GM19467 (cell line): Measurements from ENCODE around the gene FAM117B.
A peak's percentile ranks its signal among the peaks of the same experiment; 100 is the strongest.
"Not testable (repeated sequence)": the region's sequence is repeated elsewhere in the genome, so short reads cannot be mapped to it uniquely, and the experiment has no call there.

Experiments
- ATAC-seq: cut with Tn5 transposase; IDR thresholded peaks from one replicate; pipeline ENCODE4 v1.9.1; 2021; ENCODE audit warnings: mild to moderate bottlenecking, moderate library complexity; ENCODE audit not compliant: unreplicated experiment

The FAM117B gene

DNA sequence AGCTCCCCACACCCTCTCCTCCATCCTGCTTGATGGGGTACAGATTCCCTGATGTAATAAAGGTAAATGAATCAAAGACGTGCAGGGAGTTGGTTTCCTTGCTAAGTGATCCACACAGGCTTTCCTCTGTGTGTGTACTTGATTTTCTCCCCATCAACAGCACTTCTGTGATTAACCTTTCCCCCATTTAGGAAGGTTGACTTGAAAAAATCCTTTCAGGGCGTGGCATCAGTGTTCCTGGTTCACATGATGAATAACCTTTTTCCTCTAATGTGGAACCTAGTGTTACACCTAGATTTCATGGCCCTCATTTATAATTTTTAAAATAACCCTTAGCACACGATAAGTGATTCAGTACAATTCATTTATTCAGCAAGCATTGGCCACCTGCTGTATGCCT is 121.8 kb downstream of the FAM117B start:
- no peak for ATAC-seq

DNA sequence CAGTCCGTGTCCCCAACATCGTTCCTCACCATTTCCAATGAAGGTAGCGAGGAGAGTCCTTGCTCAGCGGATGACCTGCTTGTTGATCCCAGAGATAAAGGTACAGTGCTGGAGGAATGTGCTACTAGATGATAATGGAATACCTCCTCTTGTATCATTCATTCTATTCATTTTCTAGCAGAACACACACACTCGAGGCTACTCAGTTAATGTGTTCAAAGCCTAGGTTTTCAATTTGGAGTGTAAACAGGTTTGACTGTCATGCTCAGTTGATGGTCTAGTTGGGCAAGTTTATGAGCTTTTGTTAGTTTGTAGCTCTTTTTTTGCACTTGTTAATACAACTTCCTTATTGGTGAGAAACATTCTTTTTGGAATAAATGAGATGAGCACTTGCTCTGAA is 122.6 kb downstream of the FAM117B start:
- ATAC-seq, result no peak

DNA sequence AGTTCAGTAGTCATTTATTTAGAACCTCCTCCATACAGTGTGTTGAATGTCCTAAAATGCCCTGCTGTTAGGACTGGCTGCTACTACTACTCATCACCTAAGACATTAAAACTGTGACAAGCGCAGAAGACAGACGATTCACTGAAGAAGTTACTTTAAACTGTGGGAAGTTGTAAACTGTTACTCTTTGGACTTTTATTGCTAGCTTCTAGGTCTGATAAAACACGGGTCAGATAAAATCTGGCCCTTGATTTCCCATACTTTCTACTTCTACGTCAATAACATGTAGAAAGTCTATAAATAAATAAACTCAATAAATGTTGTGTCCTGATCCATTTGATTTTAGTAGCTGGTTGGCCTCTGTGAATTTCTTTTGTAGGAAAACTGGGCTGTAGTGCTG is 123.4 kb downstream of the FAM117B start:
- no peak for ATAC-seq

DNA sequence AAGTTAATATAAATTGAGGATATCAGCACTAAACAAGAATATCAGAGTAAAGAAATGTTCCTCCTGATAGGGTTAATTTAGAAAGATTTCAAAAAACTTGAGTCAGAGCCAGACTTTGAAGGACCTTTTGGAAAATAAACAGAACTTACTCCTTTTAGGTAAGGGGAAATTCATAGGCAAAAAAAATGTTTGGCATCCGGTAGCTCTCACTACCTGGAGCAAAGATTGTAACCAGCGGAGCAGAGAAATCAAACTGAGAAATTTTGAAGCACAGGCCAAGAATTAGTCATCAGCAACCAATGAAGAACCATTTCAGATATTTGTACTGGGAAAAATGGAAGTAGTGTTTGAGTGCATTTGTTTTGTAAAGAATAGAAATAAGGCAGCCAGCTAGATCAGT is 123.8 kb downstream of the FAM117B start:
- no peak for ATAC-seq

DNA sequence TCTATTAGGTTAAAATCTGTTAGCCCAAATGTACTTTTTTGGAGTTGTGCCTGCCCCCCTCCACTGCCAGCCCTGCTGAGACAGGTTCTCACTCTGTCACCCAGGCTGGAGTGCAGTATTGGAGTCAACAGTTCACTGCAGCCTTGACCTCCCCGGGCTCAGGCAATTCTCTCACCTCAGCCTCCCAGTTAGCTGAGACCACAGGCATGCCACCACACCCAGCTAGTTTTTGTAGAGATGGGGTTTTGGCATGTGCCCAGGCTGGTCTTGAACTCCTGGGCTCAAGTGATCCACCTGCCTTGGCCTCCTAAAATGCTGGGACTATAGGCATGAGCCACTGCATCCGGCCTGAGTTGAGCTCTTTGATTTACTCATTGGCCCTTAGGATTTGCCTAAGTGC is 126.1 kb downstream of the FAM117B start:
- no peak for ATAC-seq

DNA sequence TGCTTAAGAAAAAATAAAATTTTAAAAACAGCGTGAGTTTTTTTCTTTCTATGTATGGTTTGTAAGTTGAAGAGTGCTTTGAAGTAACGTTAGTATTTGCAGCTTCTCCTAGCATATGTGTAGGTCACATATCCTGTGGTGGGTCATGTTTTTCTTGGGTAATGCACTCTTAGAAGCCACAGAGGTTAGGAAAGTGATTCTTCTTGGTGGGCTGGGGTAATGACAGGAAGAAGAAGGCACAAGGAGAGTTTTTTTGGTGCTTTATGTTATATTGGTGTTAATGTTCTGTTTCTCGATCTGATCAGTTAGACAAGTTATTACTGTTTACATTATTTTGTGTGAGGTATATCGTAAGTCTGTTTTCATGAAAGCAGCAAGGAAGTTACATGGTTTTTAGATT is 127.8 kb downstream of the FAM117B start:
- ATAC-seq, result no peak

DNA sequence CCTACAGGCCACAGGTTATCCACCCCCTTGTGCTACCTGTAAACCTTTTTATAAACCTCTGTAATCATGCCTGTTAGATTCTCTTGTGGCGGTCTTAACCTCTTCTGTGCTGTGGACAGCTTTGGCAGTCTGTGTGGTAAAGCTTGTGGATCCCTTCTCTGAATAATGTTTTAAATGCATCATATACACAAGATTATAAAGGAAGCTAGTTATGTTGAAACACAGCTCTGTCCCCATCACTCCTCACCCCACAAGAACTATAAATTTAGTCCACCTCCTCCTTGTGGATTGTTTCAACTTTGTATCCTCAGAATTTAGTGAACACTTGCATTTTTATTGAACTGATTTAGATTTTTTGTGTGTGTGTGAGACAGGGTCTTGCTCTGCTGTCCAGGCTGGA is 129.1 kb downstream of the FAM117B start:
- no peak for ATAC-seq

DNA sequence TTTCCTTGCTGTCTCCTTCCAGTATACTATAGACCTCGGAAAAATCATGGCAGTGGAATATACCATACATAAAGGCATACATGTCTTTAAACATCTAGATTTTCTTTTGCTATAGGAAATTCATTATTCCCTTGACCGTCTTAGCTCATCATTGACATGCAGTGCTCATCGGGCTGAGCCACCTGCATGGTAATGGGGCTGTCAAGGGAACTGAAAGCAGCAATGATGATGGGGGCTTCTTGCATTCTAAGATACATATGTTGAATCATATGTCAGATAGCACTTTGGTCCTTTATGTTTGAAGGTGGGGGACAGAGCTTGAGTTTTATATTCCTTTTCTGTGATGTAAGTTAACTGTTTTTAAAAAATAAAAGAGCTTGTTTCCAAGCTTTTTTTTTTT is 130.2 kb downstream of the FAM117B start:
- no peak for ATAC-seq

DNA sequence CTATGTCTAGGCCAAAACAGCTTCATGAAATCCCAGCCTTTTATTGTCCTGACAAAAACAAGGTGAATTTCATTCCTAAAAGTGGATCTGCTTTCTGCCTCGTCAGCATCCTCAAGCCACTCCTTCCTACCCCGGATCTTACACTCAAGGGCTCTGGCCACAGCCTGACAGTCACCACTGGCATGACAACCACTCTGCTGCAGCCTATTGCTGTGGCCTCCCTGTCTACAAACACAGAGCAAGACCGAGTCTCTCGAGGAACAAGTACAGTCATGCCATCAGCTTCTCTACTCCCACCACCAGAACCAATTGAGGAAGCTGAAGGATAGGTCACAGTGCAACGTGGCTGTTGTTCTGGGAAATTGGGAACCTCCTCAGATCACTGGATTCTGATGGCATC is 130.7 kb downstream of the FAM117B start:
- ATAC-seq, result no peak

DNA sequence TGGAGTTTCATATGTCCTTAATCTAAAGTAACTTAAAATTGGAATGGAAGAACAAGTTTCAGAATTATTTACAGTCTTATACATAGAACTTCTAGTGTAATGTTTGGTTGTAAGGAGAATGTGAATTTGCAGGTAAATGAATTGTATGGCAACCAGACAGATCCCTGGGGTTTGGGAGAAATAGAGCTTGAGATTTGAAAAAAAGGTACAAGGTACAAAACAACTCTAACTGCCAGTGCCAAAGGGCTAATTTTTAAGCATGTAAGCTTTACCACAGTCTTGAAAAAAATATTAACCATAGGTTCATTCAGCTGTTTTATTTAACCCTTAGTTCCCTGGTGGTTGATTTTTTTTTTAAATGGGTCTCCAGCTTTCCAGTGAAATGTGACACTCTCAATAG is 133.5 kb downstream of the FAM117B start:
- ATAC-seq, result no peak

DNA sequence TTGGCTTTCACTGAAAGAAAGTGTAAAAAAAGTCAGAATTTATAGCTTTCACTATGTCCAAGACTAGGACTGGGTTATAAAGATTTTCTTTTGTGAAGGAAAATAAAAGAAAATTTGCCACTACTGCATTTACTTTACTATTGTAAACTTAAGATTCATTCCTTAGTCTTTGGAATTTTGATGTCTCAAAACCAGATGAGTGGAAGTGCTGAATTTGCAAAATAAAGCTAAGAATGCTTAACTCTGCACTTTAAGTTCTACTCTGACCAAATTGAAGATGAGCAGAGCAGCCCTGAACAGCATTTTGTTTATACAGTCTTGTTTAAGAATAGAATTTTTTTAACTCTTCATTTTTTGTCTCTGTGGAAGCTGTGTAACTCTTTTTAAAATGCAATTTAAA is 134.4 kb downstream of the FAM117B start:
- no peak for ATAC-seq

DNA sequence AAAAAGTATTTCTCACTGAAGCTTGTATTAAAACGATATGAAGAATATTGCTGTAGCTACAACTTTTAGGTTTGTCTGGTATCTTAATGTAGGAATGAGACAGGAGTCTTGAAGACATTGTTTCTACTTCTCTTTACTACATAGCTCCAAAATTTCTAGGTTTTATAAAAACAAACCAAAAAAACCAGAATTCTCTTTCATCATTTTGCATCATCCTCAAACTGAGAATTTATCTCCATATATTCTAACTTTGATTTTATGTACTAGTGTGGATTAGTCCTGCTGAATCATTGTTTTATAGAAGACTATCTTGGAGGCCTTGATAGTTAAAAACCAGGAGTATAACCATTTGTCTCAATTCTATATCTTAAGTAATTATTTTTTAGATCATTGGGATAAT is 136.6 kb downstream of the FAM117B start:
- no peak for ATAC-seq

DNA sequence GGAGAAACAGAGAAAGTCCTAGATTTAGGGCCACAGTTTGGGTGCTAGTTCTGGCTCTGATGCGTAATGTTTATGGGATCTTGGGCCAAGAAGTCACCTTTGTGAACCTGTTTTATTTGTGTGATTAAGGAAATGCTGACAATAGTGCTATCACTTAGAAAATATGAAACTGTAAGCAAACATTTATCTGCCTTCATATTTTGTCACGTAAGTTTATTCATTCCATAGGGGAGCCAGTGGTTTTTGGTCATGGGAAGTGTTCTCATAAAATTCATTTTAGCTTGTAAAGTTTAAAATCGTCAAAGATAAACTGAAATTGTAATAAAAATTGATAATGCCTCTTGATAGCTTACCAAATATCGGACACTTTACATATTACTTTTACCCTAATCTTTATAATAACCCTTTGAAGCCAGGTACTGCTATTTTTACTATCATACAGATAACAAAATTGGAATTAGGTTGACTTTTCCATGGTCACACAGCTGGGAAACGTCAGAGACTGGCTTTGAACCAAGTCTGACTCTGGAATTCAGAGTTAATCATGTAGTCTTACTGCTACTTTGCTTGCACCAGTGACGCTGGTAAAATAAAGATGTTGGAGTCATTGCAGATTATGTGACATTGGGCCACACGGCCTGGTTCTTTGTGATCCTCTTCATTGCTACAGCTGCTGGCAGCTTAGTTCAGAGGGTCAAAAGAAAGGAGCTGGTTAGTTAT is 137.1 kb downstream of the FAM117B start:
- ATAC-seq, result no peak

DNA sequence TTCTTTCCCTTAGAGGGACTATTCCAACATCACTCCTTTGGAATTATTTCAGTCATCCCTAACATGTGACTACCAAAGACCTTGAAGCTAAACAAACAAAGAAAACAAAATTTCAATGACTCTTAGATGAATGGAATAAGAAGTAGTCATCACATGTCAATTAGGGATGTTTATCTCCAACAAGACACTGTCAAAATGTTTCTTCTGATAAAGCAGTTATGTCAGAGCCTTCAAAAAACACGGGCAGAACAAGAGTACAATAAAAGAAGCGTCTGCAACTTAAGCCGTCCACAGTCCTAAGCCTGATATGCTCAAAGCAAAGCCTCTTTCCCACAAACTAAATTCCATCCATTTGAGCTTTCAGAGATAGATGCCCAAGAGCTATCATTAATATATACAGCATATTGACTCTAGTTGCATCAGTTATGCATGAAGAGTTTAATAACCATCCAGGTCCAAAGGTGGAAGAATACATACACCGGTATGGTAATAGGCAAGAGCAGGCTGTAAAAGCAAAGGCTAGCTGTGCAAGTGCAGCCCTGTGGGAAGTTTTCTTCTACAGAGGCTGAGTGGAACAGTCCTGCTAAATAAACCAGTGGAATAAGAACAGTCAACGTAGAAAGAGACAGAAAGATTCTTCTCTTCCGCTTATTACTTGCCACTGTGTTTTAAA is 138.7 kb downstream of the FAM117B start:
- ATAC-seq, result no peak

DNA sequence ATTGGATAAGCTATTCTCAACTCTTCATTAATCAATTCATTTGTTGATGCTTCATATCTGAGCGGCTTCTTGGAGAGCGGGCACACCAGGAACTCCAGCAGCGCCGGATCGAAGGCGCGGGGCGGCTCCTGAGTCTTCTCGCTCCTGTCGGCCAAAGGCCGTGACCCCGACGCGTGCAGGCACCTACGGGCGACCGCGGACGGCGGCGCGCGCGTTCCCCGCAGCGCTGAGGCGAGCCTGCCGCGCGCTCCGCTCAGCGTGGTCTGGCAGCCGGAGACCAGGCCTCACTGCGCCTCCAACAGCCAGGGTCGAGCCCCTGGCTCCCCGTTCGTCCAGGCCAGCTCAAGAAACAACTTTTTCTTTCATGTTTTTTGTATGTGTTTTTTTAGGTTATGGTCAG is 139.3 kb downstream of the FAM117B start:
- no peak for ATAC-seq

DNA sequence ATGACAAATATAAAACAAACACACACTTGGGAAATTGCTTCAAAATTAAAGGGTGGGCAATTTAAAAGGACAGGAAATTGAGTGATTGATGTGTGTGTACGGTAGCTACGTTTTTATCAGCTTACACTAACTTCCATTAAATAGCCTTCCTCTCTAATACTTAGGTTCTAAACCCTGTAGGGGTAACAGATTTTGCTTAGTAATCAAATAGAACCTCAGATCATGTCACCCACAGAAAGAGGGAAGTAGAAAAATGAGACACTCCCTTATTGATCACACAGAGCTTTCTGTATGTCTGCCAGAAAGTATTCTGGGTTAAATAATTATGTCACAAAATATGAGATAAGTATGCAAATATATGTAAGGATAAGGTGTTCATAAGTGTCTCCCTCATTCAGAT is 143.4 kb downstream of the FAM117B start:
- ATAC-seq, result no peak

DNA sequence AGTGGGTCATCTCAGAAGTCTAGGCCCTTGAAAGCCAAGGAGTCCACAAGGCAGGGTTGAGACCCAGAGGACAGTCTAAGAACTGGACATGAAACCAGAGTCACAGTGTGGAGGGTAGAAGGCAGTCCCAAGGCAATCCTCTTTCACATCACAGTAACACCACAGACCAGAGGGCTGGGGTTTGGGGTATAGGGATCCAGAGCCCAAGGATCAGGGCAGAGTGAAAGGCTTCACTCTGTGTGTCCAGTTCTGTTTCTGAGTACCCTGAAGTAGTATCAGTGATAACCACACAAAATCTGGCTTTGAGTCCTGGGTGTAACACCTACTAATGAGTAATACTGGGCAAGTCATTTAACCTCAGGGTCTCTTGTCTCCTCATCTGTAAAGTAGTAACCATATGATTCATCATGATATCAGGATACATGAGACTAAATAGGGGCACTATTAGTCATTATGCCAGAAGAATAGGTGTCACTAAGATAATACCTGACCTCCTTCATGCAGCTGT is 145.8 kb downstream of the FAM117B start:
- ATAC-seq, result peak; percentile 86

DNA sequence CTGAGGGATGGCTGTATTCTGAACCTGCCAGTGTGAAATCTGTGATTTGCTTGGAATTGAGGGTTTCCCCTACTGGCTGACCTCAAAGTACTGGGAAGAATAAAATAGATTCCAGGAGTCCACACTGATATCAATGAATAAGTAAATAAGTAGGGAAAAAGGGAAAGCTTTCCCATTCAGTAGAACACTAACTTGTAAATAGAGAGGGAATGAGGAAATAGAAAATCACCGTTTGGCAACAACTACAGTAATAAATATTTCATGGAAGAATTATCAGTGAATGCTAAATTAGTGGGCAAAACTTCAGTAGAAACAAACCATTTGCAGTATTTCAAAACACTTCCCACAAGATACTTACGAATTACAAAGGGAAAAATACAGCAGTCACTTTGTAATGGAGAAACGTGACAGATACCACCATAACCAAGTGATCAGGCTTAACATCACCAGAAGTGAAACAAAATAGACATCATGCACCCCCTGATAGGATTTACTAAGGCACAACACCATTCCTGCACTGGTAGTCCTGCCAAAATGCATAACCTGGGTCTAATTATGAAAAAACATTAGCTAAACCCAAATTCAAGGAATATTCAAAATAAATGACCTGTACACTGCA is 148.3 kb downstream of the FAM117B start:
- no peak for ATAC-seq

DNA sequence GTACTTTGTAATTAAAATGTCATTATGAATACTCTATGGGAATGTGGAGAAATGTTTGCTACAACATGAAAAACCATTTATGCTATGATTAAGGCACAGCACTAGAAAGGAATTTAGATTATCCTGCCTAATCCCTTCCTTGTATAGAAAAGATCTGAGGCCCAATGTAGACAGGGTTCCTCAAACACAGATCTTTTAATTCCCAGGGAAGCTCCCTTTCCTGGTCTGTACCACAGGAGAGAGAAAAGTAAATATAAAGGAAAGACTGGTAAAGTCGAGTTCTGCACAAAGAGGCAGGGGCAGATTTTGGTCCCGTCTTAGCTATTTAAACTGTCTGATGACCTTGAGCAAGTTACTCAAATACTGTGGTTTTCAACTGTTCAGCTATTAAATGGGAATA is 152.1 kb downstream of the FAM117B start:
- ATAC-seq, result no peak

DNA sequence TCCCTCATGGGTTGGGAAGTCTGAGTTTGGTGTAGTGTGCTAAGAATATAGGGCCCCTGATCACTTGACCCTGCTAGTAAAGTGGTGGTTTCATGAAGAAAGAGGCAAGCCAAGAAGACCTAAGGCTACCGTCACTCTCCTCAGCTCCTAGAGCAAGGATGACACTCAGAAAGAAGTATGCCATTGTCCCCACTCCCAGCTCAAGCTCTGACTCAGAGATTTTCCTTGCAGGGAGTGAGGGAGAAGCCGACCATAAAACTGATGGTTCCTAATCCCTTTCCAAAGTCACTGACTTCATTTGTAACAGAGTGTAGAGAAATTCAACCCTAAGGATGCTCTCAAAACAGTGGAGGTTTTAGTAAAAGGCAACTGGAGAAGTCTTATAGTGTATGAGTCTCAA is 155.9 kb downstream of the FAM117B start:
- no peak for ATAC-seq

DNA sequence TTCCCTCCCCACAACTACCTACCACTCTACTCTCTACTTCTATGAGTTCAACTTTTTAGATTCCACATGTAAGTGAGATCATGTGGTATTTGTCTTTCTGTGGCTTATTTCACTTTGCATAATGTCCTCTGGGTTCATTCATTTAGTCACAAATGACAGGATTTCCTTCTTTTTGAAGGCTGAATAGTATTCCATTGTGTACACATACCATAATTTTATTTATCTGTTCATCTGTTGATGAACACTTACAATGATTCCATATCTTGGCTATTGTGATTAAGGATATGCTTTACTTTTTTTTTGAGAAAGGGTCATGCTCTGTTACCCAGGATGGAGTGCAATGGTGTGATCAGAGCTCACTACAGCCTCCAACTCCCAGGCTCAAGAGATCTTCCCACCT is 163.2 kb downstream of the FAM117B start:
- no peak for ATAC-seq

DNA sequence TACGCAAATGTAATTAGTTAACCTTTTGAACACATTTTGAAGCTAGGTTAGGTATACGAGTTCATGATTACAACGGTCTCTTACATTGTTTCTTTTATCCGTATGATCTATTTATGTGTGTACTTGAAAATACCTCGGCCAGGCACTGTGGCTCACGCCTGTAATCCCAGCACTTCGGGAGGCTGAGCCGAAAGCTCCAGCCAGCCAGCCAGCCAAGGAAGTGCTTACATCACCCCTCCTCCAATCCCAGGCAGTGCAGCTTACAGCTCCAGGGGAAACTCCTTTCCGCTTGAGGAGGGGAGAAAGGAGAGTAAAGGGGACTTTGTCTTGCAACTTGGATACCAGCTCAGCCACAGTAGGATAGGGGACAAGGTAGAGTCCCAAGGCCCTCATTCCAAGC is 171.1 kb downstream of the FAM117B start:
- not testable (repeated sequence) for ATAC-seq
